NCI-H526 (cell line): ENCODE data around the gene PARP14.
"Not testable (repeated sequence)": the region's sequence is repeated elsewhere in the genome, so short reads cannot be mapped to it uniquely, and the experiment has no call there.

Source experiments
- DNase-seq, 2 experiments: peaks; one replicate each; lab custom pipeline; 2025; lab: John Stamatoyannopoulos, UW

The PARP14 gene

DNA sequence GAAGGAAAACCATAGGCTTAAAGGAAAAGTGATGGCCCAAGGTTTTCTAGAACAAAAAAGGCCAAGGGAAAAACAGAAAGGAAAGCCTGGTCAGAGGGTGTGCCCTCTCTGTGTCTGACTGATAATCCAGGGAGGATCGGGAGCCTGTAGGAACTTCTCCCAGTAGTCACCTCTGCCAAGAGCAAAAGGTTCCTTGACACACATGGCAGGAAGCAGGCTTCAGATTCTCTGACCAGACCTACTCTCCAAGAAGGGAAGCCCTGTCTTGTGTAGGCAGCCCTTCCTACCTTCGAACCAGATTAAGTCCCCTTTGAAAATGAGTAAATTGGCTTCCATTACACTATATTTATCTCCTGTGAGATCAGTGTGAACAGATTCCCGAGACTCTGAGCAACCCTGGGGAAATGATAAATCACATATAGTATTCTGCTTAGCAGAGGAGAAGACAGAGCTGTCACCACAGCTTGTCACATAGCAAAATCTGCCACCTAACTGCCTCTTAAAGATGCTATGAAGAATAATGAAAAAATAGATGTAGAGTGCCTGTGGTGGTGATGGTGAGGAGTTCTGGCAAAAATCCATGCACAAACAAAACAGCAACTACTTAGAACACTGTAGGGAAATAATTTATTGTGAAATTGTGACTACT lies 38.8 kb downstream of the PARP14 start:
- DNase-seq = no peak

DNA sequence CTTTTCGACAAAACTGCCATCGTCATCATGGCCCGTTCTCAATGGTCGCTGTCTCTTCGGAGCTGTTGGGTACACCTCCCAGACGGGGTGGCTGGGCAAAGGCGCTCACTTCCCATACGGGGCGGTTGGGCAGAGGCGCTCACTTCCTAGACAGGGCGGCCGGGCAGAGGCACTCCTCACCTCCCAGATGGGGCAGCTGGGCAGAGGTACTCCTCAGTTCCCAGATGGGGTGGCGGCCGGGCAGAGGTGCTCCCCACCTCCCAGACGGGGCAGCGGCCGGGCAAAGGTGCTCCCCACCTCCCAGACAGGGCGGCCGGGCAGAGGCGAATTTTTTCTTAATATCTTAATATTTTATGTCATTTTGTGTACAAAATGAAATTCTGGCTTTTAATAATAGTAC lies 44.5 kb downstream of the PARP14 start:
- DNase-seq = no peak

DNA sequence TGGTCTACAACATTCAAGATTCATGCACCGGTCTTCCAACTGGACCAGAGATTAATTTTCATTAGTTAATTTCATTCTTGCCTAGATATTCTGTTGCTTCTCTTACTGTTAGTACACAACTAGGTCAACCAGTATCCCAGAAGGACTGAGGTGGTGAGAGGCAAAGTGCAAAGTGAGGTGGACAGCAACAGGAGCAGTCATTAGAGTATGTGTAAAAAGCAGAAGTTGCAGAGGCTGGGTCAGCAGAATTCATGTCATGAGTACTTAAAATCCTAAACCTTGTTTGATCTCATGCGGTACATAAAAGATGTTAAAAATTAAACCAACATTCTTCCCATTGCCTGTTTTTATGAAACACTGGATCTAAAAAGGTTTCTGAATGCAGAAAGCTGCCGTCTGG lies 46.7 kb downstream of the PARP14 start:
- DNase-seq = no peak

DNA sequence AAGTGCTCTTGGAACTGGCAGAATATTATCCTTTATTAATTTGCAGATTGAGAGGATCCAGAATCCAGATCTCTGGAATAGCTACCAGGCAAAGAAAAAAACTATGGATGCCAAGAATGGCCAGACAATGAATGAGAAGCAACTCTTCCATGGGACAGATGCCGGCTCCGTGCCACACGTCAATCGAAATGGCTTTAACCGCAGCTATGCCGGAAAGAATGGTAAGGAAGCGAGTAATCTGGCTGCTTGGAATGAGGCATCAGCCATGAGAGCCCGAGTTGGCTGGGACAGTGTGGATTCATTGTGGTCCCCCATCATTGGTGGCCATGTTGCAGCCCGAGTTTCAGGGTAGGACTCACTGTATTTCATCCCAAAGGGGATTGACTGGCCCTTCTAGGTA lies 47.1 kb downstream of the PARP14 start:
- no peak for DNase-seq

DNA sequence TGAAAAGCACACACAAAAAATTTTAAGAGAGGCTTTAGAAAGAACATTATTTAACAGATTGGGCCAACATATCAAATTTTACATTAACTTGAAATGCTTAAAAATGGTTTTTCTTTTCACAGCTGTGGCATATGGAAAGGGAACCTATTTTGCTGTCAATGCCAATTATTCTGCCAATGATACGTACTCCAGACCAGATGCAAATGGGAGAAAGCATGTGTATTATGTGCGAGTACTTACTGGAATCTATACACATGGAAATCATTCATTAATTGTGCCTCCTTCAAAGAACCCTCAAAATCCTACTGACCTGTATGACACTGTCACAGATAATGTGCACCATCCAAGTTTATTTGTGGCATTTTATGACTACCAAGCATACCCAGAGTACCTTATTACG lies 47.5 kb downstream of the PARP14 start:
- DNase-seq = no peak

DNA sequence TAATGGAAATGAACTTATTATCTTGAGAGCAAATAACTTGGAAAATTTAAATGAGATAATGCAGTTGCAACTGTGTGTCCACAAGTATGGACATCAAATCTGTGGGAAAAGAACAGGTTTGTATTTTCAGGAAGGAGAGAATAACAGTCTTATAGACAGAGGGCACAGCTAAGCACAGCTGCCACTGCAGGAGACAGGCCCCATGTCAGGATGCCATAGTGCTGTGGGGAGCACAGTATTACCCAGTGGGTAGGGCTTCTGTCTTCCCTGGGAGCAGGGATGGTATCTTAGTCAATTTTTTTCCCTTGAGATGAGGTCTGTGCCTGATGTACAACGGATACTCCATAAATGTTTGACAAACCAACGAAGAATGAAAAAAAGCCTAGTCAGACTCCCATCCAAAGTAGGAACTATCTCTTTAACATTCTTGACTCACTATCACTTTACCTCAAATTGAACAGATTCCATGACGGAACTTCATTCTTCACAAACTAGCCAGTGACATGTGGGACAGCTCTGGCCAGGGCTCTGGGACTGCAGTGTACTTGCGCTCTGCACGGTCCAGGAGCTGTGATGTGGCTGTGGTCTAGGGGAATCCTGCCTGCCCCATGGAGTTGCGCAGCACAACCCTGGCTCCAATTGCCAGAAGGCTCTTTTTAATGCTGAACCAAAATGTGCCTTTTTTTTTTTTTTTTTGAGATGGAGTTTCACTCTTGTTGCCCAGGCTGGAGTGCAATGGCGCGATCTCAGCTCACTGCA lies 48.3 kb downstream of the PARP14 start:
- no peak for DNase-seq

DNA sequence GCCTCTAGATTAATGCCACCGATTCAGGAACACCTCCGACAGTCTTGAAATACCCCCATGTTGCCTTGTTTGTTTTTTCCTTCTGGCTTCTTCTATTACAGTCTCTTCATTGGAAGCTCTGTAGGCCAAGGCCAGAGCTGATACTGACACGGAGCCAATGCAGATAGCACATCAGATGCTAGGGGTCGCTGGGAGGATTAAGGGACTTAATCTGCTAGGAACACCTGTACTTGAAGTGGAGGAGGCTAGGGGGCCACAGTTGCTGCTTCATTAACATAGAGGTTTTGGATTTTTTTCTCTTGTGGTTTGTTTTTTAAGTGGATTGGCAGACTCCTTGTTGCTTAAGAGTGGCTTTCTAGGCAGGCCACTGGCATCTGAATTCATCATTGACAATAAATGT lies 49.6 kb downstream of the PARP14 start:
- no peak for DNase-seq

DNA sequence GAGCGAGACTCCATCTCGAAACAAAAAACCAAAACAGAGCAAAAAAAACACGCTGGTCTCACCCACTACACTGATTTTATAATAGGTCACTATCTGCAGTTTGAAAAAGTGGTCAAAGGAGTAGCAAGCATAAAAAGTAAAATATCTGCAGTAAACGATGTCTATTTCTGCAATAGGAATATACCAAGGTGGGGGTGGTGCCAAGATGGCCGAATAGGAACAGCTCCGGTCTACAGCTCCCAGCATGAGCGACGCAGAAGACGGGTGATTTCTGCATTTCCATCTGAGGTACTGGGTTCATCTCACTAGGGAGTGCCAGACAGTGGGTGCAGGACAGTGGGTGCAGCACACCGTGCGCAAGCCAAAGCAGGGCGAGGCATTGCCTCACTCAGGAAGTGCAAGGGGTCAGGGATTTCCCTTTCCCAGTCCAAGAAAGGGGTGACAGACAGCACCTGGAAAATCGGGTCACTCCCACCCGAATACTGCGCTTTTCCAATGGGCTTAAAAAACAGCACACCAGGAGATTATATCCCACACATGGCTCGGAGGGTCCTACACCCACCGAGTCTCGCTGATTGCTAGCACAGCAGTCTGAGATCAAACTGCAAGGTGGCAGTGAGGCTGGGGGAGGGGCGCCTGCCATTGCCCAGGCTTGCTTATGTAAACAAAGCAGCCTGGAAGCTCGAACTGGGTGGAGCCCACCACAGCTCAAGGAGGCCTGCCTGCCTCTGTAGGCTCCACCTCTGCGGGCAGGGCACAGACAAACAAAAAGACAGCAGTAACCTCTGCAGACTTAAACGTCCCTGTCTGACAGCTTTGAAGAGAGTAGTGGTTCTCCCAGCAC lies 52.3 kb downstream of the PARP14 start:
- not testable (repeated sequence) for DNase-seq

DNA sequence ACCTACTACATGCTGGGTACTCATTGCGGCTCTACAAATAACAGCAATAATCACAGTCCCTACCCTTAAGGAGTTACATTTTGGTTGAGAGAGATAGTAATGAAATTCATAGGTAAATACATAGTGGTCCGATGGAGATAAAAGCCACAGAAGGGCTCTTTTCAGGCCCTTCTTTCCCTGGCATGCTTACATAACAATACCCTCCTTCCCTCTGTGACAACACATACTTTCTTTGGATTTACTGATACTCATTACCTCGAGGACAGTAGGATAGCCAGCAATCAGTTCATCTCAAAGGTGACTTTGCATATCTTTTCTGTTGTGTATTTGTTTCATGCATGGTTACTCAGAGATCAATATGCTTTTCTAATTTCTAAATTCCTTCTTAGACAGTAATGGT lies 58.5 kb downstream of the PARP14 start:
- no peak for DNase-seq

DNA sequence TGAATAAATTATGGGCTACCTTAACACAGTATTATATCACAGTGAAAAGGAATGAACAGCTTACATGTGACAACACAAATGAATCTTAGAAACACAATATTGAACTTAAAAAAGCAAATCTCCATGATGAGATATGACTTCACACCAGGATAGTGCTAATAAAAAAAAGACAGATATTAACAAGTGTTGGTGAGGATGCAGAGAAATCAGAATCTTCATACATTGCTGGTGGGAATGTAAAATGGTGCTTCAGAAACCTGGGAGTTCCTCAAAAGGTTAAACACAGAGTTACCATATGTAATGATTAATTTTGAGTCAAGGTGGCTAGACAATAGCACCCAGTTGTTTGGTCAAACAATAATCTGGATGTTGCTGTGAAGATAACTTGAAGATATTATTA lies 61.6 kb downstream of the PARP14 start:
- no peak for DNase-seq

DNA sequence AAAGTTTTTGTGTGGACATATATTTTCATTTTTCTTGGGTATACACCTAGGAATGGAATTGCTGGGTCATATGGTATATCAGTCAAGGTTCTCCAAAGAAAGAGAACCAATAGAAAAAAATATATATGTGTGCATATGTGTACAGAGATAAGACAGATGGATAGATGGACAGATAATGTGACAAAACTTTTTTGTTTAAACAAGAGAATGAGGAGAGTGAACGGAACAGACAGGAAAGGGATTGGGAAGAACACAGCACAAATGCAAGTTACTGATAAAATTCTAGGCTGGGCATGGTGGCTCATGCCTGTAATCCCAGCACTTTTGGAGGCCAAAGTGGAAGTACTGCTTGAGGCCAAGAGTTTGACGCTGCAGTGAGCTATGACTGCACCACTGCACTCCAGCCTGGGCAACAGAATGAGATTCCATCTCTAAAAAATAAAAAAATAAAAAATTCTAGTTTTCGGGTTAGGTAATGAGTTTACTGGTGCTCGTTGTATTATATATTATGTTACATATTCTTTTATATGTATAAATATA lies 63.0 kb downstream of the PARP14 start:
- DNase-seq = no peak

DNA sequence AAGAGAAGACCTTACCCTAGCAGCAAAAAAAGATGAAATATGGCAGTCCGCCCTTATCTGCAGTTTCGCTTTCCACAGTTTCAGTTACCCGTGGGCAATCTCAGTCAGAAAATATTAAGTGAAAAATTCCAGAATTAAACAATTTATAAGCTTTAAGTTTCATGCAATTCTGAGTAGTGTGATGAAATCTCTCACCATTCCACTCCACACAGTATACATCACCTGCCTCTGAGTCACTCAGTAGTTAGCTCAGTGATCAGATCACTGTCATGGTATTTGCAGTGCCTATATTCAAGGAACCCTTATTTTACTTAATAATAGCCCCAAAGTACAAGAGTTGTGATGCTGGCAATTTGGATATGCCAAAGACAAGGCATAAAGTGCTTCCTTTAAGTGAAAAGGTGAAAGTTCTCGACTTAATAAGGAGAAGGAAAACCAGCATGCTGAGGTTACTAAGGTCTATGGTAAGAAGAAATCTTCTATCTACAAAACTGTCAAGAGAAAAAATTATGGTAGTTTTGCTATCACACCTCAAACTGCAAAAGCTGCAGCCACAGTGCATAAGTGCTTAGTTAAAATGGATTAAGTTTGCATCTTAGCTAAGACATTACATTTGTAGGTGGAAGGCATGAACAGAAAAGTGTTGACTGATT lies 64.9 kb downstream of the PARP14 start:
- DNase-seq = no peak

DNA sequence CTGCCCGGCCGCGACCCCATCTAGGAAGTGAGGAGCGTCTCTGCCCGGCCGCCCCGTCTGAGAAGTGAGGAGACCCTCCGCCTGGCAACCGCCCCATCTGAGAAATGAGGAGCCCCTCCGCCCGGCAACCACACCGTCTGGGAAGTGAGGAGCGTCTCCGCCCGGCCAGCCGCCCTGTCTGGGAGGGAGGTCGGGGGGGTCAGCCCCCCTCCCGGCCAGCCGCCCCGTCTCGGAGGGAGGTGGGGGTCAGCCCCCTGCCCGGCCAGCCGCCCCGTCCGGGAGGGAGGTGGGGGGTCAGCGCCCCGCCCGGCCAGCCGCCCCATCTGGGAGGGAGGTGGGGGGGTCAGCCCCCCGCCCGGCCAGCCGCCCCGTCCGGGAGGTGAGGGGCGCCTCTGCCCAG lies 66.7 kb downstream of the PARP14 start:
- DNase-seq = not testable (repeated sequence)

DNA sequence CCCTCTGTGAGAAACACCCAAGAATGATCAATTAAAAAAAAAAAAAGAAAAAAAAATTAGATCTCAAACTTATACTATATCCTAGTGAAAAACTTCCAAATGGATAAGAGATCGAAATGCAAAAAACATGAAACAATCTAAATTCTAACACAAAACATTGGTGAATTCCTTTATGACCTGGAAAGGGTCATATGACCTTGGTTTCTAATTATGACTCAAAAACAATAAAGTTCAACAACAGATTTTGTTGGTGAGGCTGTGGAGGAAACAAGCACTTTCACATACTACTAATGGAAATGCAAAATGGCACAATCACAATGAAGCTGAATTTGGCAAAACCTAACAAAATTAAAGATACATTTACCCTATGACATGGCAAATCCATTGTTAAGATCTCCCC lies 67.7 kb downstream of the PARP14 start:
- no peak for DNase-seq

DNA sequence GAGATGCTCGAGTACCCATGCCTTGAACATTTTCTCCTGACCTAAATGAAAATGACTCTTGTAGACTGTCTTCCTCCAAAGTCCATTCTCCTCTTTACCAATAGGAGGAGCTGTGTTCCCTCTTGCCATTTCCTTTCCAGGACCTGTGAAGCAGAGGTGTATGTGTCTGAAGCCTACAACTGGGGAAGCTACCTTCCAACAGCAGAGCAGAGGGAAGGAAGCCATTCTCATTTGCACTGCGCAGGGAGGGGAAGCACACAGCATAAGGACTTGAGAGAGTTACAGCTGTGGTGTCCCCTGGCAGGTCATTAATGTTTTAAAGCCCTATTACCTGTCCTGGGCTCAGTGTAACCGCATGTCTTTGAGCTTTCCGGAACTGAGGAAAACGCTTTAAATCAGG lies 74.3 kb downstream of the PARP14 start:
- DNase-seq = no peak

DNA sequence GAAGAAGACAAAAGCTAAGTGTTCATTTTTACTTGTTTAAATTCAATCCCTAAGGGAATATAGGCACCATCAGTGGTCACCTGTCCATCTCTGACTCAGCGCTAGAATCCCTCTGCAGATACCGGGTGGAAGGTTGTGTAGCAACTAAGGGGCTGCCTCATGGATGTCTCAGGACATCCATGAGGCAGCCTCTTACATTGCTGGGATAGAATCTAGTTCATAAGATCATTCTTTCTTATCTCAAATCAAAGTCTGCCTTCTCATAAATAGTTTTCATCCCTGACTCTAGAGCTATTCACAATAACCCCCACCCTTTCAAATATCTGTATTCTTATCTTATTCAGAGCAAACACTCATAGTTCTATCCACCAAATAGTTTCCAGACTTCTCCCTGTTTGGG lies 74.9 kb downstream of the PARP14 start:
- DNase-seq = no peak

DNA sequence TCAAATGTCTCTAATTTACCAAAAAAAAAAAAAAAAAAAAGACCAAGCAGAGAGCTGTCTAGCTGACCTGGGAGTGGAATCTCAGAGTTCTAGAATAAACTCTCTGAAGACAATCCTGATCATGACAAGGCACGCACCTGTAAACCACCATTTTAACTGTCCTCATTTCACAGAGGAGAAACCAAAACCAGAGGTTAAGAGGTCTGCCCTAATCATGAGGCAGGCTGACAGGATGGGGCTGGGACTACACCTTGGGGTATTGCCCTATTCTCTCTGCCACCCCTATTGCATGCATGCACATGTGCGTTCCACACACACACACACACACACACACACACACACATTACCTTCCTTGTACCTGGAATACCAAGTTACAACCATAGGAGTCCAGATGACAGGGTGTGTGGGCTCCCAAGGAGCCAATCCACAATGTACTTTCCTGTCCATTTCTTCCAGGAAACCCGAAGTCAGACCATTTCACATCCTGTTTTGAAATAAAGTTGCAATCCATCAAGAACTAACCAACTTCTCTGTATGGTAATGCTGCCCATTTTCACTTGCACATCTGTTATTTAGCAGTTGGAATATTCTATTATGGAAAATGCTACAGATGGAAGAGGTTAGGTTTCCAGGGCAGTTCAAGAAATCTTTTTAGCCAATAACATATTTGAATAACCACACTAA lies 78.4 kb downstream of the PARP14 start:
- DNase-seq = no peak

DNA sequence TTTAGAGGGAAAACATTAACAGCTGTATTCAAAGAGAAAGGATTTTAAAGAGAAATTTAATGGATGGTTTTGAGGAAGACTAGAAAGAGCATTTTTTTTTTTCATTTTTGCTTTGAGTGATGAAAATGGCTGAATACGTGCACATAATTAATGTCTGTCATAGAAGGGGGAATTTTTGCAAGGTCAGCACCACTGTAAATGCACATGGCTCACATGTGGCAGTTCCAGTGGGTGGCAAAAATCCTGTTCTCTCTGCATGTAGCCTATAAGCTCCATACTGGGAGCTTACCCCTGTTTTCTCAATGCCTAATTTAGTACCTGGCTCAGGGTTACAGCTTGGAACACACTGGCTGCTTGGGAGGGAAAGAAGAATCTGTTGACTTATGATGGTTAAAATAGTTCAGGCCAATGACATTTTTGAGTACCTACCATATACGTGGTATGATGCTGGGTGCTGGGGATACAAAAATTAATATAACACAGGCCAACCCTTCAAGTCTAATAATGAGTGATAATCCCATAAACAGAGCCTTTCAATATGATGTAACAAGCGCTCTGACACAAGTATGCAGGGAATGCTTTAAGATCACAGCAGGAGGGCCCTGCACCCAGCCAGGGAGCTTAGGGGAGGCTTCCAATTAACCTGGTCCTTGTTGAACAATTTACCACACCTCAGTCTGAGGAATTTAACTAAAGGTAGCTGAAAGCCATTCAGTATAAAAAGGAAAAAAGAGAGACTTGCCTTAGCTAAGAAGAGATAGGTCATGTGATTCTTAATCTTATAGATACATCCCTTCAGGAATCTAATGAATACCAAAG lies 80.0 kb downstream of the PARP14 start:
- DNase-seq = no peak

DNA sequence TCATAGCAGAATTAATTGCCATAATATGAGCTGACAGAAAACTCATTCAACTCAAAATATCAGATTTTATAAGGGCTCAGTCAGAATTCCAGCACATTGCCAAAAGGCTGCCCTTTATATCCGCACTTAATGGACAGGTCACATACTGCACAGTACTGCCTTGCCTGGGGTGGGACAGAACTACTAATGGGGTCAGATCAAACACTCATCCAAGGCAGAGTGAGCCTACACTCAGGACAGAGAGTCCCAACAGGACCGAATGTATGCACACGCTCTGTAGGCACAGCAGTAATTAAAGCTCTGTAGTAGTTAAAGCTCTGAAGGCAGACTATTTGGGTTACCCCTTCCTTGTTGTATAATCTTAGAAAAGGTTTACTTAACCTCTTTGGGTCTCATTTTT lies 85.8 kb downstream of the PARP14 start:
- DNase-seq = no peak

DNA sequence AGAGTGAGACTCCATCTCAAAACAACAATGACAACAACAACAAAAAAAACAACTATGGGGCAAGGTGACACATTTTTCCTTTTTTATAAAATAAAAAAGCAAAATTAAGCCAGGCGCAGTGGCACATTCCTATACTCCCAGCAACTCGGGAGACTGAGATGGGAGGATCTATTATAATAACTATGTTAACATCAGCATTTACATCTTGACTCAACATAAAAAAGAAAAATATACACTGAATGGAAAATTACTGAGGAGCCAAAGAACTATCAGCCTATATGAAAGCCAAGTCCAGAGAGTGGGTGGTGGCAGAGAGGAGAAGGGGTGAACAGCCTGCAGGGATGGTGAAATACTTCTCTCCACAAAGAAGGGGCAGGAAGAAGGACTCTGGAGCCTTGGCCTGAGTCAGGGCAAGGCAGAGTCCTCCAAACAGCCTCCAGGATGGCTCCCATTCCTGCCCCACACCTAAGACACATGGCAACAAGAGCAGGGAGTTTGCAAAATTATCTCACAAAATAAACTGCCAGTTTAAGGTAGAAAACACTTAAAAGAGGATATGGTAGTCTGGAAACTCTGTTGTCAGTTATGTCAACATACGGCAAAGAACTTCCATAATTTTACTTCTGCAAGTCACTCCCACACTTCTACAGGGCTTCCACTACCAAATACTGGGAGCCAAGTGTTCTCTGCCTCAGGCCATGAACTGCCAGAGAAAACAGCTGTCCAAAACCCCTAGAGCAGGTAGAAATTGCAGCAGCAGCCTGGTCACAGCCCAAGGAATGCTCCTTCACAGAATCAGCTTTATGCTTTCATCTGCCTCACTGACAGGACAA lies 87.1 kb downstream of the PARP14 start:
- DNase-seq = no peak
